Type B pancreatic cell (in vitro differentiated cells): ENCODE results near the gene CNTNAP1. TPM values are rescaled to one million over a fixed set of nuclear protein-coding genes. Genes with fewer than 3 reads are reported as not detected.

Experiments used
- DNase-seq: peaks from one replicate; pipeline ENCODE4 v3.0.0; 2021; ENCODE audit warnings: mixed read lengths; ENCODE audit not compliant: unreplicated experiment; ENCODE audit errors: extremely low spot score
- H3K27ac Mint-ChIP-seq: 2 replicates; pipeline ENCODE4 v1.8.0; 2021; ENCODE audit warnings: mild to moderate bottlenecking, mixed read lengths
- H3K27me3 Mint-ChIP-seq: 2 replicates; pipeline ENCODE4 v1.8.0; 2021; ENCODE audit warnings: mixed read lengths
- H3K36me3 Mint-ChIP-seq: 2 replicates; pipeline ENCODE4 v1.8.0; 2021; ENCODE audit warnings: mixed read lengths
- H3K4me1 Mint-ChIP-seq: one replicate; pipeline ENCODE4 v1.8.0; 2021; ENCODE audit warnings: mixed read lengths; ENCODE audit not compliant: unreplicated experiment
- H3K4me3 Mint-ChIP-seq: 2 replicates; pipeline ENCODE4 v1.8.0; 2021; ENCODE audit warnings: mild to moderate bottlenecking, mixed read lengths
- H3K9me3 Mint-ChIP-seq: 2 replicates; pipeline ENCODE4 v1.8.0; 2021; ENCODE audit warnings: mixed read lengths
- CTCF ChIP-seq: fragments of 200-600 bp; sonication (generic); conservative IDR thresholded peaks from 2 replicates; pipeline ENCODE4 v1.5.0; 2021; ENCODE audit warnings: antibody characterized with exemption, mild to moderate bottlenecking
- total RNA-seq: library from RNA; stranded (reverse); gene quantifications from 2 replicates; pipeline ENCODE4 v1.2.1, GENCODE V29; 2021; ENCODE audit warnings: low replicate concordance

The CNTNAP1 gene
- total RNA-seq, 1 donor from 2014 or later, result 17.8 TPM

- H3K4me1 Mint-ChIP-seq, result no peaks in the 10 kb centered on the region
- H3K9me3 Mint-ChIP-seq, result no peaks in the 10 kb centered on the region
- no peak for TF ChIP-seq CTCF
- no peak overlapping the region for H3K4me3 Mint-ChIP-seq
- no peak overlapping the region for H3K27ac Mint-ChIP-seq
- peaks cover 5% of the 10 kb centered on the region for H3K36me3 Mint-ChIP-seq
- H3K27me3 Mint-ChIP-seq, result no peaks in the 10 kb centered on the region
- no peak for DNase-seq
These were observed 20.1 kb downstream of the CNTNAP1 start for GRCh38 chr17:42702446-42702845.

- Mint-ChIP-seq H3K27me3 (no peaks in the 10 kb centered on the region), H3K4me1 (no peaks in the 10 kb centered on the region), H3K4me3 (no peak overlapping the region), H3K9me3 (no peaks in the 10 kb centered on the region), H3K27ac (no peak overlapping the region), H3K36me3 (peaks cover 18% of the 10 kb centered on the region)
- no peak for TF ChIP-seq CTCF
- no peak for DNase-seq
These were observed 22.1 kb downstream of the CNTNAP1 start for GRCh38 chr17:42704490-42704836.

GRCh38 chr17:42704837-42705494 lies 22.6 kb downstream of the CNTNAP1 start:
- Mint-ChIP-seq H3K36me3 (peaks cover 18% of the 10 kb centered on the region), H3K27me3 (no peaks in the 10 kb centered on the region), H3K4me1 (no peaks in the 10 kb centered on the region), H3K9me3 (no peaks in the 10 kb centered on the region), H3K4me3 (no peak overlapping the region), H3K27ac (no peak overlapping the region)
- no peak for DNase-seq
- TF ChIP-seq CTCF, result no peak

GRCh38 chr17:42706732-42707131 lies 24.4 kb downstream of the CNTNAP1 start:
- Mint-ChIP-seq H3K9me3 (no peaks in the 10 kb centered on the region), H3K4me3 (no peak overlapping the region), H3K4me1 (no peaks in the 10 kb centered on the region), H3K27me3 (no peaks in the 10 kb centered on the region), H3K36me3 (peaks cover 20% of the 10 kb centered on the region), H3K27ac (no peak overlapping the region)
- TF ChIP-seq CTCF, result no peak
- DNase-seq, result no peak

- no peak for TF ChIP-seq CTCF
- Mint-ChIP-seq H3K36me3 (peaks cover 26% of the 10 kb centered on the region), H3K27me3 (no peaks in the 10 kb centered on the region), H3K4me3 (no peak overlapping the region), H3K4me1 (no peaks in the 10 kb centered on the region), H3K27ac (no peak overlapping the region), H3K9me3 (no peaks in the 10 kb centered on the region)
- DNase-seq, result no peak
These were observed 26.3 kb downstream of the CNTNAP1 start for GRCh38 chr17:42708588-42708987.

- Mint-ChIP-seq H3K4me1 (no peaks in the 10 kb centered on the region), H3K36me3 (peaks cover 26% of the 10 kb centered on the region), H3K27ac (no peak overlapping the region), H3K4me3 (no peak overlapping the region), H3K9me3 (no peaks in the 10 kb centered on the region), H3K27me3 (no peaks in the 10 kb centered on the region)
- DNase-seq, result no peak
- no peak for TF ChIP-seq CTCF
These were observed 27.2 kb downstream of the CNTNAP1 start for GRCh38 chr17:42709561-42709960.
